PC-3 (cell line): ENCODE measurements around the gene SVIL. TPM values are rescaled to one million over a fixed set of nuclear protein-coding genes. Genes with fewer than 3 reads are reported as not detected.

Experiments
- ATAC-seq: fragments of 200-7000 bp; cut with Tn5 transposase; 2 replicates; pipeline ENCODE4 v1.9.1; 2020; ENCODE audit warnings: mild to moderate bottlenecking, moderate library complexity
- BruUV-seq: library from RNA; stranded (reverse); fragments of 400-500 nt; replicated peaks from 2 replicates; lab custom pipeline; 2021; lab: Mats Ljungman, UMichigan
- CTCF ChIA-PET: fragments of 300-600 bp; sonication (Branson Sonifier 250); formaldehyde crosslinking; loops from one replicate; lab custom pipeline; 2022; ENCODE audit warnings: antibody characterized with exemption; lab: Charles Lee
- POLR2A ChIA-PET: fragments of 300-600 bp; sonication (Branson Sonifier 250); formaldehyde crosslinking; loops from one replicate; lab custom pipeline; 2022; ENCODE audit warnings: antibody characterized with exemption; ENCODE audit not compliant: unreplicated experiment; lab: Charles Lee
- DNase-seq: peaks from one replicate; pipeline ENCODE4 v3.0.0-alpha.2; 2015
- H2AFZ ChIP-seq: fragments of 300-600 bp; sonication (generic); 2 replicates; pipeline ENCODE4 v1.6.0; 2016; ENCODE audit warnings: antibody characterized with exemption, low read length
- H3F3A ChIP-seq: fragments of 300-600 bp; sonication (generic); one replicate; pipeline ENCODE4 v1.6.0; 2017; ENCODE audit warnings: antibody characterized with exemption, low read length, control low read depth, mild to moderate bottlenecking; ENCODE audit not compliant: unreplicated experiment
- H3K27ac ChIP-seq: fragments of 300-600 bp; sonication (generic); 2 replicates; pipeline ENCODE4 v1.5.1; 2016; ENCODE audit warnings: mild to moderate bottlenecking, low read length
- H3K27me3 ChIP-seq: fragments of 300-600 bp; sonication (generic); 2 replicates; pipeline ENCODE4 v1.6.1; 2016; ENCODE audit warnings: low read length, mixed read lengths
- H3K36me3 ChIP-seq: fragments of 300-600 bp; sonication (generic); 2 replicates; pipeline ENCODE4 v1.6.1; 2016; ENCODE audit warnings: low read depth, mixed run types, low read length, mixed read lengths
- H3K4me1 ChIP-seq: fragments of 300-600 bp; sonication (generic); 2 replicates; pipeline ENCODE4 v1.5.1; 2016; ENCODE audit warnings: low read length; ENCODE audit not compliant: insufficient read depth
- H3K4me2 ChIP-seq: fragments of 300-600 bp; sonication (generic); 2 replicates; pipeline ENCODE4 v1.6.0; 2016; ENCODE audit warnings: low read length
- H3K4me3 ChIP-seq: fragments of 300-600 bp; sonication (generic); 2 replicates; pipeline ENCODE4 v1.5.1; 2016; ENCODE audit warnings: mild to moderate bottlenecking, low read length, mixed read lengths
- H3K79me2 ChIP-seq: fragments of 300-600 bp; sonication (generic); 2 replicates; pipeline ENCODE4 v1.6.1; 2017; ENCODE audit warnings: low read length, mixed read lengths
- H3K9ac ChIP-seq: fragments of 300-600 bp; sonication (generic); 2 replicates; pipeline ENCODE4 v1.6.0; 2016; ENCODE audit warnings: mild to moderate bottlenecking, low read length
- H3K9me2 ChIP-seq: fragments of 300-600 bp; sonication (generic); replicated peaks from 2 replicates; pipeline ENCODE4 v1.6.1; 2016; ENCODE audit warnings: mixed run types, low read length, mixed read lengths
- H3K9me3 ChIP-seq: fragments of 300-600 bp; sonication (generic); 2 replicates; pipeline ENCODE4 v1.6.1; 2016; ENCODE audit warnings: low read length, mixed read lengths
- H4K20me1 ChIP-seq: fragments of 300-600 bp; sonication (generic); 2 replicates; pipeline ENCODE4 v1.6.1; 2016; ENCODE audit warnings: low read length, mixed read lengths
- EZH2 ChIP-seq: fragments of 300-600 bp; sonication (generic); IDR thresholded peaks from one replicate; pipeline ENCODE4 v1.6.1; 2017; ENCODE audit warnings: antibody characterized with exemption, mild to moderate bottlenecking, low read length; ENCODE audit not compliant: unreplicated experiment
- EZH2phosphoT487 ChIP-seq: fragments of 300-600 bp; sonication (generic); IDR thresholded peaks from 2 replicates; pipeline ENCODE4 v1.6.1; 2018; ENCODE audit warnings: mild to moderate bottlenecking, antibody characterized with exemption, low read length, borderline replicate concordance
- intact Hi-C: fragments of 100-400 bp; cut with micrococcal nuclease; formaldehyde crosslinking; loops from 2 replicates; pipeline ENCODE4 v1.9.0; 2023
- total RNA-seq: library from RNA; depleted of rRNA; stranded (reverse); fragments of >200 nt; gene quantifications from 2 replicates; pipeline ENCODE4 v1.2.3, GENCODE V29; 2014
- TF ChIP-seq, protein P1 (sequence below): fragments of 300-600 bp; sonication (generic); conservative IDR thresholded peaks from 2 replicates; pipeline ENCODE4 v1.5.1; 2017; ENCODE audit warnings: antibody characterized with exemption, low read depth, mild to moderate bottlenecking, low read length

Gene SVIL
- total RNA-seq, 1 experiment from 2014 or later = 19.2 TPM

DNA sequence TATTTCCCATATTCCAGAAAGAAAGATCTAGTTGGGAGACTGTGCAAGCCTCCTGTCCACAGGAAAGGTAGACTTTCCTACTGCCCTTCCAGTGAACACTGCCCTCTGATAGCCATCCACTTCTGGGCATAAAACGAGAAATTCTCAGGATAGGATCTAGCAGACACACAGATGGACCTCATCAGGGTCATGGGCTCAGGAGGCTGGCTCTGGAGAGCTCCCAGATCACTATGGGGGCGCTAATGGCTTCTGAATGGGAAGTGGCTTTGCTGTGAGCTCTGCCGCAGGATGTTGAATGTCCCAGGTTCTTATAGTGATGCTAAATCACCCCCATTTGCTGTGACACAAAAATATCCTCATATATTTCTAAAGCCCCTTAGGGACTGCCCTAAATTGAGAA lies 77.1 kb downstream of the SVIL start:
- Histone ChIP-seq H3K4me3 (no peak overlapping the region), H3K27me3 (no peaks in the 10 kb centered on the region), H3K36me3 (no peaks in the 10 kb centered on the region), H3K9me2 (no peaks in the 10 kb centered on the region), H3K9ac (no peak overlapping the region), H3K27ac (no peak overlapping the region), H2AFZ (no peak overlapping the region), H3K9me3 (no peaks in the 10 kb centered on the region), H3K4me1 (peaks cover 24% of the 10 kb centered on the region), H3K4me2 (no peak overlapping the region), H4K20me1 (no peaks in the 10 kb centered on the region), H3K79me2 (no peaks in the 10 kb centered on the region), H3F3A (peaks cover 10% of the 10 kb centered on the region)
- CTCF ChIA-PET = no interaction called here
- ATAC-seq = no peak
- TF ChIP-seq EZH2phosphoT487 = no peak
- TF ChIP-seq, protein P1, sequence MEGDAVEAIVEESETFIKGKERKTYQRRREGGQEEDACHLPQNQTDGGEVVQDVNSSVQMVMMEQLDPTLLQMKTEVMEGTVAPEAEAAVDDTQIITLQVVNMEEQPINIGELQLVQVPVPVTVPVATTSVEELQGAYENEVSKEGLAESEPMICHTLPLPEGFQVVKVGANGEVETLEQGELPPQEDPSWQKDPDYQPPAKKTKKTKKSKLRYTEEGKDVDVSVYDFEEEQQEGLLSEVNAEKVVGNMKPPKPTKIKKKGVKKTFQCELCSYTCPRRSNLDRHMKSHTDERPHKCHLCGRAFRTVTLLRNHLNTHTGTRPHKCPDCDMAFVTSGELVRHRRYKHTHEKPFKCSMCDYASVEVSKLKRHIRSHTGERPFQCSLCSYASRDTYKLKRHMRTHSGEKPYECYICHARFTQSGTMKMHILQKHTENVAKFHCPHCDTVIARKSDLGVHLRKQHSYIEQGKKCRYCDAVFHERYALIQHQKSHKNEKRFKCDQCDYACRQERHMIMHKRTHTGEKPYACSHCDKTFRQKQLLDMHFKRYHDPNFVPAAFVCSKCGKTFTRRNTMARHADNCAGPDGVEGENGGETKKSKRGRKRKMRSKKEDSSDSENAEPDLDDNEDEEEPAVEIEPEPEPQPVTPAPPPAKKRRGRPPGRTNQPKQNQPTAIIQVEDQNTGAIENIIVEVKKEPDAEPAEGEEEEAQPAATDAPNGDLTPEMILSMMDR = no peak
- no peak for TF ChIP-seq EZH2
- BruUV-seq = no TSS peak
- no peak for DNase-seq
- intact Hi-C loops = no loop called here
- POLR2A ChIA-PET = no interaction called here

DNA sequence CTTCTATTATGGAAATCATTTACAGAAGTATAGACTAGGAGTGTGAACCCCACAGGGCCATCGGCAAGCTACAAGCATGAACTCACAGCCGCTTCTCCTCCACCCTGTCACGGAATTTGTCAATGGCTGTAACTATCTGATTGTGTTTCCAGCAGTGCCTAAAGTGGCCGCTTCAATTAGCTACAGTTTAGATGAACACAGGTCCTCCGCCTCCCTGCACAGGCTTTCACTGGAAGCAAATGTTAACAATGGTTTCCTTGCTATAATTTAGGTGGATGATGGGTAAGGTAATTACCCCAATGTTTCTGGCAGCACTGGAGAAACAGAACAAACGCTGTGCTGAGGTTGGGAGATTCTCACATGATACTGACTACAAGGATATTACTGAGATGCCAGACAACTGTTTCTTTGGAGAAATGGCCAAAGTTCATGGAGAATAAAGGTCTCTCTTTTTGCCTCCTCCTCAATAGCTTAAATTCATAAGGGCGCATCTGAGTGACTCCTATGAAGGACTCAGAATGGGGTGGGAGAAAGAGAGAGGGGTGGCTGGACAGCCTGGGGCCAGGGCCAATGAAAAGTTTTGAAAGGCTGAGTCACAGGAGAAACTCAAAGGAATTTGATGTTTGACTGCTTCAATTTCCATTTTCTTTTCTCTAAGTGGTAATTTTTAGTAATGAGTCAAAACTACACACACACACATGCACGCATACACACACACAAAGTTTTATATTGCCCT lies 78.9 kb downstream of the SVIL start:
- H3K9me3 ChIP-seq = no peaks in the 10 kb centered on the region
- 0 out of 2 replicates have a peak, but pooled peaks cover 4% of the 10 kb centered on the region for H3K36me3 ChIP-seq
- H3K4me1 ChIP-seq = peaks cover 24% of the 10 kb centered on the region
- H3F3A ChIP-seq = peaks cover 10% of the 10 kb centered on the region
- peak; percentile 76 for DNase-seq
- H3K27ac ChIP-seq = peak overlapping the region; percentile 97
- no peaks in the 10 kb centered on the region for H3K9me2 ChIP-seq
- H4K20me1 ChIP-seq = no peaks in the 10 kb centered on the region
- H3K4me3 ChIP-seq = peak overlapping the region; percentile 48
- no peaks in the 10 kb centered on the region for H3K27me3 ChIP-seq
- no peaks in the 10 kb centered on the region for H3K79me2 ChIP-seq
- peak overlapping the region; percentile 78 for H3K9ac ChIP-seq
- H3K4me2 ChIP-seq = peak overlapping the region; percentile 82
- BruUV-seq = no TSS peak
- peak; percentile 90 for ATAC-seq
- intact Hi-C loops = no loop called here
- TF ChIP-seq EZH2 (no peak), EZH2phosphoT487 (no peak)
- TF ChIP-seq, protein P1 = no peak
- ChIA-PET POLR2A (interaction anchor here (0.5 kb wide), 1 partner anchor 16 kb away, joined by 4 read pairs; no protein-coding TSS in a partner anchor), CTCF (interaction anchor here (0.6 to 0.8 kb wide), 2 partner anchors 43 to 126 kb away, joined by 3 read pairs; no protein-coding TSS in a partner anchor)
- H2AFZ ChIP-seq = no peak overlapping the region
